Esophagus mucosa (tissue), 1 donor: ENCODE measurements around the gene TMED8. TPM values are rescaled to one million over a fixed set of nuclear protein-coding genes. Genes with fewer than 3 reads are reported as not detected.
"Not testable (repeated sequence)": the region's sequence is repeated elsewhere in the genome, so short reads cannot be mapped to it uniquely, and the experiment has no call there.

Experiments used
- ATAC-seq: fragments of 200-7000 bp; cut with Tn5 transposase; one replicate; pipeline ENCODE4 v1.9.1; 2020
- total RNA-seq: library from RNA; stranded (reverse); gene quantifications from one replicate; pipeline ENCODE4 v1.2.4, GENCODE V29; 2023
- donor health status: DM: yes; HTN: yes; CAD: no.

TMED8 gene
- total RNA-seq, 1 donor from 2014 or later = 4.6 TPM

DNA sequence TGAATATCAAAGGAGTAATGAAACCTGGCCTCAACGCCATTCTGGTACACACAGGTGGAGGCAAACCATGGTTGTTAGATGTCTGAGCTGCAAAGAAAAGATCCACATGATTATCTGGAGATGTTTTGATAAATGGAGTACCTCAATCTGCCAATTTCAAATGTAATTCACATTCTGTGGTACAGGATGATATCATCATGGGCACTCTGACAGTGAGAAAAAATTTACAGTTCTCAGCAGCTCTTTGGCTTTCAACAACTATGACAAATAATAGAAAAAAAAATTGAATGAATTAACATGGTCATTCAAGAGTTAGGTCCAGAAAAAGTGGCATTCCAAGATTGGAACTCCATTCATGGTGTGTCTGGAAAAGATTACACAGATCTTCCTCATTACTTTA lies 17.3 kb downstream of the TMED8 start:
- no peak for ATAC-seq

DNA sequence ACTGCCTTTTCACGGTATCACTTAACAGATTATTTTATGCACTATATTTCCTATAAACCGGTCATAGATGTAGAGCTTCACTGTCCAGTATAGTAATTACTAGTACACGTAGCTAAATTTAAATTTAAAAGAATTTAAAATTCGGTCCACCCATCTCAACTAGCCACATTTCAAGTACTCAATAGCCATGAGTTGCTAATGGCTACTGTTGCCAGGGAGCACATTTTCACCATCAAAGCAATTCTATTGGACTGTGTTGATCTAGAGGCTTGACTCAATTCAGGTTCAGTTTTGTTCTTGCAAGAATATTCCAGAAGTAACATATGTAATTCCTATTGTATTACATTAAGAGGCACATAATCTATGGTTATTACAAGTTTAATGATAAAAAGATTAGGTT lies 20.0 kb downstream of the TMED8 start:
- ATAC-seq = no peak

DNA sequence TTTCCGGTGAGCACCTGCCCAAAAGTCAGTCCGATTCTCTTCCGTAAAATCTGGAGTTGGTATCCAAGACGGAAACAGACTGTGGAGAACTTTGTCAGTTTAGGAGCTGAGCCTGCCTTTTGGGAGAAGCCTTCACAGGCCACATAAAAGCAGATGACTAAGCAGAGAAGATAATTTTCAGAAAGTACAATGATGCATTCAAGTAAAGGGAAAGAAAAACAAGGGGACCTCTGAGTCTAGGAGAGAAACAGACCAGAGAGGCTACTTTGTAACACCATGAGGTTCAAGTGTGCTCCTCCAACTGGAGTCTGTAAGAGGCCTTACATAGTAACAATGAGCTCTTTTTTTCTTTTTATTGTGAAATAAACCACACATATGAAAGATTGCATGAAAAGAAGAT lies 21.1 kb downstream of the TMED8 start:
- ATAC-seq = no peak

DNA sequence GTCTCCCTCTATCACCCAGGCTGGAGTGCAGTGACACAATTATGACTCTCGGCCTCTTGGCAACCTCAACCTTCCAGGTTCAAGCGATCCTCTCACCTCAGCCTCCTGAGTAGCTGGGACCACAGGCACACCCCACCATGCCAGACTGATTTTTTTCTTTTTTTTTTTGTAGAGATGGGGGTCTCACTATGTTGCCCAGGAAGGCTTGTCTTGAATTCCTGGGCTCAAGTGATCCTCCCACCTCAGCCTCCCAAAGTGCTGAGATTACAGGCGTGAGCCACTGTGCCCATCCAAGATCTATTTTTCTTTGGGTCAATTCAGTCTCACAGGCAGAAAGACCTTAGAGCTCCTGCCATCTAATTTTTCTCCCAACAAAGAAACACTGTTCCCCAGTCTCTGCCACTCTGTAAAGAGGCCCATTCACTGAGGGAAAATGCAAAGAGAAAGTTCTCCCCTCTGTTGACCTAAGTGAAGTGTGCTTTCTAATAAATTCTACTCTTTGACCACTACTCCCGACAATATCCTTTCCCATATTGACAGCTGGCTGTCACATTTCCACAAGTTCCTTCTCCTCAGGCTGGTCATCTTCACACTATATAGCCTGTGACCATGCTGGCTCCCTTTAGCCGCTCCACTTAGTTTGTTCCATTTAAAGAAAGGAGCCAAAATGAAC lies 23.3 kb downstream of the TMED8 start:
- ATAC-seq = no peak

DNA sequence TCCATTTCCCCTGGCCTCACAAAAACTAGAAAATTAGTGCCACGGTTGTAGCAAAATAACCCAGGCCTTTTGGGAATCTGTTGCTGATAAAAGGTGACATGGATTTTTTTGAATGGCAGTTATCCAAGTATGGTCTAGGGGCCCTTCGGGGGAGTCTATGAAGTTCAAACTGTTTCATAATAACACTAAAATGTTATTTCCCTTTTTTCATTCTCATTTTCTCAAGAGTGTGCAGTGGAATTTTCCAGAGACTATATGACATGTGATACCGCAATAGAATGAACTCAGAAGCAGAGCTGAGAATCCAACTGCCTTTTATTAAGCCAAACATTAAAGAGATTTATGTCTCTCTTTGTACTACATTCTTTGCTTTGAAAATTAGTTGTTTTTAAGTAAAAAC lies 29.1 kb downstream of the TMED8 start:
- no peak for ATAC-seq

DNA sequence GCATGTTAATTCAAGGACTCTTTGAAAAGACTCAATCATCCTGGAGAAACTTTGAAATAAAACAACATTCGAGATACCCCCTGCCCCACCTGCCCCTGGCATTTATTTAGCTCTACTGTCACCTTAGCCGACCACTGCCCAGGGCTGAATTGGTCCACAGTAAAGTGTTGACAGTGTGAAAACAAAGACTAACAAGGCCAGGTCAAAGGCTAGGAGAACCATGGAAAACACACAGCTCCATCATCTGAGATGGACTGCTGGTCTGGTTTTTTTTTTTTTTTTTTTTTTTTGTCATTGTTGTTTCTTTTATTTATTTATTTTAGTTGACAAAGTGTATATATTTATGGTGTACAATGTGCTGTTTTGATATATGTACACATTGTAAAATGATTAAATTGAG lies 30.4 kb downstream of the TMED8 start:
- no peak for ATAC-seq

DNA sequence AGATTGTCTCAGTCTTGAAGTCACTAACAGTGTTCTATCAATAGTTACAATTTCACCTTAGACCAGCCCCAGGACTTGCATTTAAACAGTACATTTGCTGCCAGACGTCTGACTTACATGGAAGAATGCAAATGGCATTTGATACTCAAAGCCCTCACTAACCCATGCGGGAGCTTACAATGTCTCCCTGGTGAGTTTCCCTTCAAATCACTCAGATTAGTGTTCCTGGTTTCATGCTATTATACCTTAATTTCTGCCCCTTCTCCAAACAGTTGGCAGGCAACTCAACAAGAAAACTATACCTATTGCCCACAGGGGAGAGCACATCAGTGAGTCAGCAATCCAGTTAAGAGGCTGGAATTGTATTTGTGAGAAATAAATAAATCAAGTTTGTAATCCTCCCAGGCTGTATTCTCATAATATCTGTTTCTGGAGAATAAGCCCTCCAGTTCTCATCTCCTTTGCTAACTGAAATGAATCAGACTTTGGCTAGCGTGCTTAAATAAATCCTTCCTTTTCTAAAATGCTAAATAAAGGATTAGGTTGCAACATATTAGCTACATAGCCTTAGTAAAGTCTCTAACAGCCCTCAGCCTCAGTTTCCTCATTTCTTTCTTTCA lies 32.4 kb downstream of the TMED8 start:
- ATAC-seq = peak; percentile 56

DNA sequence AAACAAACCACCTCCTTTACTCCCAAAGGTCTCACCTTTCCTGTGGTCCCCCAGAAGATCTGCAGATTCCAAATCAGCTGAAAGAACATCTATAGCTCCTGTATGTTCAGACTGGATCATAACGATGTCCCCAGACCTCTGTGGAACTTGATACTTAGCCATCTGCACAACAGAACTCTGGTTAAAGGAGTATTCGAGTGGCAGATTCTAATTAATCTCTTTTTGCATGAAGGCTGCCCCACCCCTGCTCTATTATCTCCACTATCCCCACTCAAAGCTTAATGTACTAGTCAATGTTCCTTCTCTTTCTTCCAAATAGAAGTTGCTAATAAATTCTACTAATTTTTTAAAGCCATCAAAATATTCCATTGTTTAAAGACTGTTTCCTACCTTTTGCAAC lies 33.2 kb downstream of the TMED8 start:
- no peak for ATAC-seq

DNA sequence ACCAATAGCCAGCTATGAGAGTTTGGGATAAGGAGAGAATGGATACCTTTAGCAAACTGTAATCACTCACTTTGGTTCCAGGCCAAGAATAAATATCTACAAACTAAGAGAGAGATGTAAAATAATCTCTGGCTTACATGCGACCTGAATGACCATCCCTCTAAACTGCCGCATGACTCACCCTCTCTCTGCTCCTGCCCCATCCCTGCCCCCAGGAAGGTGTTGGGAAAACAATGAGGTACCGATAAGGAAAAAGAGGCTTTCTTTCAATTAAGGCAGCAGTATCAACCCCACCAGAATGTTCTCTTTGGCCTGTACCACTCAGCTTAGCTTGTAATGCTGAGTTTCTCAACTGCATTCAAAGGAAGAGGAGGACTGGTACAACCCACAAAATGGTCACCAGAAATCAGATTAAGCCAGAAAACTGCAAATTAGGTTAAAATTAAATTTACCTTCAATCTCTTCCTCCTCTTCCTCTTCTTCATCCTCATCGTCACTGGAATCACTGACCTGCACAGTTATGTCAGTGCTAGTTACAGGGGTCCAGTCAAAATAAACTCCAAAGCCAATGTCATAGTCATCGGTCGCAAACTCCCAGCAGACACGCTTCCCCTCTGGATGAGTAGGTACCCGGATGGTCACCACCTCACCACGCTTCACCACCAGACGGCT lies 34.0 kb downstream of the TMED8 start:
- ATAC-seq = no peak

DNA sequence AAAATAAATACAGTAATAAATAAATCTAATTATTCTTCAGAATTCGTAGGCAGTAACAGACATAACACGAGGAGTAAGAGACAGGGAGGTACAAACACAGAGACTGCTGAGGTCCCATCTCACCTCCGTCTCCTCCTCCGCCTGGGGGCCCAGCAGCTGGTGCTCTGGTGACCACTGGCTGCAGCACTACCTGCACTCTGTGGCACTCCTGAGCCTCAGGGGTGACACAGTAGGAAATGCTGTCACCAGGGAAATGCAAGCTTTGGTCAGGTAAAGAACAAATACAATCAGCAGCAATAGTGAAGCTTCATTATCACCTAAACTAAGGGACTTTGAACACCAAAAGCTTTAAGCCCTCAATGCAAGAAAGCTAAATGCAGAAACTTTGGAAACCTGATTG lies 36.5 kb downstream of the TMED8 start:
- ATAC-seq = no peak

DNA sequence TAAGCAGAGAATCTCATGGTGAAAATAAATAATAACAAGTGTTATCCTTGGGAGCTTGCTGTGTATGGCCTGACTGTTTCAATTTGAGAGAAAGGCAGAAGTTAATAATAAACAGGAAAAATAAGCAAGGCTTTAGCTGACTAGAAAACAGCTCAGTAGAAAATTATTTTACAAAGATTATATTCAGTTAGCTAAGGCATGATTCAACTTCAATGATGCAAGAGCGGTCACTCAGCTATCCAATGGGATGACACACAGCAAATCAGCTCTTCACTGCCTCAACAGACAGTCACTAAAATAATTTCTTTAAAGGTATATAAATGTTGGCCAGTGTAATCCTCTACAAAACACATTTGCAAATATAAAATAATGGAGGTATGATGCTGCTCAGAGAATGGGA lies 37.5 kb downstream of the TMED8 start:
- ATAC-seq = no peak

DNA sequence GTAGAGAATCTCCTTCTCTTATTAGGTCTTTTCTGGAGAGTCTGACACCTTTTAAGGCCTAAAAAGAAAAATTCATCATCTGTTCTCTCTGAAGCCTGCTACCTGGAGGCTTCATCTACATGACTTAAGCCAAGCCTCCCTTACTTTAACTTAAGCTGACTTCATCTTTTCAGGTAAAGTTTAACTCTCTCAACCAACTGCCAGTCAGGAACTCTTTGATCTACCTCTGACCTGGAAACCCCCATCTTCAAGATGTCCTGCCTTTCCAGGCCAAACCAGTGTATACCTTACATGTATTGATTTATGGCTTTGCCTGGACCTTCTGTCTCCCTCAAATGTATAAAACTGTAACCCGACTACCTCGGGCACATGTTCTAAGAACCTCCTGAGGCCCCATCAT lies 38.6 kb downstream of the TMED8 start:
- ATAC-seq = no peak

DNA sequence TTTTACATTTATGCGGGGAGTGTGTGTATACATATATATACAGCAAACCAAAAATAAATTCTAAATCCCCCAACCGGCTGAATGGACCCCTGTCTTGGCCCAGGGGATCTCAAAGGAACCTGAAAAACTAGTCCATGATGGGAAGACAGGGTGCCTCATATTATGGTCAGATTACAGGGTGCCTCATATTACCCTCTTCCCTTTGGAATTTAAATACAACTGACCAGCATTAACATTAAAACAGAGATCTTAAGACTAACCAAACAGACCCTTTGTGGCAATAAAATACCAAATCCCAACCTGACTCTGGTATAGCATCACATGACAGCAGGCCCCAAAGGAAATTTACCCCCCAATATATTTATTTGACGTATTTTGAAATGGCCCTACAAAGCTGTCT lies 39.0 kb downstream of the TMED8 start:
- no peak for ATAC-seq

DNA sequence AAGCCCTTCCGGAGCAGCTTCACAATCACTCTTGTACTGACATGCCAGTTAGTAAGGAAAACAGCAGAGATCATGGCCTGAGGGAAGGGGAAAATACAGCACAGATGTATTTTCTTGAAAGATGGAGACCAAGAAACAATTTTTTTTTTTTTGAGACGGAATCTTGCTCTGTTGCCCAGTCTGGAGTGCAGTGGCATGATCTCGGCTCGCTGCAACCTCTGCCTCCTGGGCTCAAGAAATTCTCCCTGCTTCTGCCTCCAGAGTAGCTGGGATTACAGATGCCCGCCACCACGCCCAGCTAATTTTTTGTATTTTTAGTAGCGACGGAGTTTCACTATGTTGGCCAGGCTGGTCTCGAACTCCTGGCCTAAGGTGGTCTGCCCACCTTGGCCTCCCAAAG lies 39.6 kb downstream of the TMED8 start:
- not testable (repeated sequence) for ATAC-seq

DNA sequence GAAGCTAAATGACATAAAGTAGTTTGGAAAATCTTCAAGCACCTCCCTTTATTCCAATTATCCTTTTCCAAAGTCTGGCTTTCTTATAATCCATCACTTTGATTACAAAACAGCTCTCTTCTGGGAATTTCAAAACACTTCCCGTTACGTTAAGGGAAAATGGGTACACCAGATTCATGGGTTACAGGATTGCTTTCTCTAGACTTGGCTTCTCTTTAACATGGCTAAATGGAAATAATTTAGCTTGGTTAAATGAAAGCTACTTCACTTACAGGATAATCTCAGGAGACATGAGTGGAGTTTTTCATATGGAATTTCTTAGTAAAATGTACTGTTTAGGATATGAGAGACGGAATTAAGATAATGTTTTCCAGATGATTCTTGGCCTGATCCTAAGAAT lies 41.3 kb downstream of the TMED8 start:
- ATAC-seq = no peak

DNA sequence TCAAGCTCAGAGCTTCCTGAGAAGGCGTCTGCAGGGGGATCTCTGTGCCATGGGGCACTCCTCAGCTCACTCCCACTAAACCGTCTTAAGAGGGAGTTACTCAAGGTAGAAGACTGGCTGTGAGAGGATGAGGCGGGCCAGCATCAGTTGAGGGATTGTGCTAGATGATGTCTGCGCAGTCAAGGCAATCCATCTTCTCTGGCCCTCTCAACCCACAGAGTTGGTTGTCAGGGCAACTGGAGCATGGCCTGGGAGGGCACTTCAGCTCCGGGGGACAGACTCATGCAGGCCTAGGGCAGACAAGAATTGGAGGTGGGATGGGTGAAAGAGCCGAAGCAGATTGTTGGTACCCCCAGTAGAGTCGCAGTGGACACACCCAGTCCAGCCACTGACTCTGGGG lies 47.0 kb downstream of the TMED8 start:
- ATAC-seq = no peak

DNA sequence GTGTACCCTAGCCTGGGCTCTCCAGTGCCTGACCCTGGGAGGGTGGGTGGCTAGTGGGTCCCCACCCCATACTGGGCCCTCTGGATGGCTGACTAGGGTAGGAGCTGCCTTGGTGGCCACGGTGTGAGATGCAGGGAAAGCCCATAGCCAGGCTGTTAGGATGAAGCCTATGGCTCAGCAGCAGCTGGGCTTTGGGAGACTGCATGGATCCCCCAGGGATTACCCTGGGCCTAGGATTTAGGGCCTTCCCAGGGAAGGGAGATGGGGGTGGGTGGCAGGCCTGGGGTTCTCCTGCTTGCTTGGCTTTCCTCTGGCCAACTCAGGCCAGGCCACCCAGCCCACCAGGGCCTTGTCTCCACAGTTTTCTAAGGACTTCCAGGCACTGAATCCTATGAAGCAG lies 49.8 kb downstream of the TMED8 start:
- no peak for ATAC-seq

DNA sequence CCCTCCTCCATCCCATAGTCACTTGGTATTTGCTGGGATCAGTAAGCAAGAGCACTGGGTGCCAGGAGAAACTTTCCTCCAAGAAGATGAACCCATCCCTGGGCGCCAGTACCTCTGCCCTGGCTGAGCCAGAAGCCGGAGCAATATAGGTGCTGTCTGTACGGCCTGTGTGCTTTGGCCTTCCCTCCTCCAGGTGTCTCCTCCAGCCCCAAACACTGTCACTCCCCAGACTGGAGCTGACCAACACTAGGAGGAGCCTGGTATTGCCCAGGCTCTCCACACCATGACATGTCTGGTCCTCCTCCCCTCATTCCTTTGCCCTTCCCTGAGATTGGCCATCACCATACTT lies 51.2 kb downstream of the TMED8 start:
- no peak for ATAC-seq

DNA sequence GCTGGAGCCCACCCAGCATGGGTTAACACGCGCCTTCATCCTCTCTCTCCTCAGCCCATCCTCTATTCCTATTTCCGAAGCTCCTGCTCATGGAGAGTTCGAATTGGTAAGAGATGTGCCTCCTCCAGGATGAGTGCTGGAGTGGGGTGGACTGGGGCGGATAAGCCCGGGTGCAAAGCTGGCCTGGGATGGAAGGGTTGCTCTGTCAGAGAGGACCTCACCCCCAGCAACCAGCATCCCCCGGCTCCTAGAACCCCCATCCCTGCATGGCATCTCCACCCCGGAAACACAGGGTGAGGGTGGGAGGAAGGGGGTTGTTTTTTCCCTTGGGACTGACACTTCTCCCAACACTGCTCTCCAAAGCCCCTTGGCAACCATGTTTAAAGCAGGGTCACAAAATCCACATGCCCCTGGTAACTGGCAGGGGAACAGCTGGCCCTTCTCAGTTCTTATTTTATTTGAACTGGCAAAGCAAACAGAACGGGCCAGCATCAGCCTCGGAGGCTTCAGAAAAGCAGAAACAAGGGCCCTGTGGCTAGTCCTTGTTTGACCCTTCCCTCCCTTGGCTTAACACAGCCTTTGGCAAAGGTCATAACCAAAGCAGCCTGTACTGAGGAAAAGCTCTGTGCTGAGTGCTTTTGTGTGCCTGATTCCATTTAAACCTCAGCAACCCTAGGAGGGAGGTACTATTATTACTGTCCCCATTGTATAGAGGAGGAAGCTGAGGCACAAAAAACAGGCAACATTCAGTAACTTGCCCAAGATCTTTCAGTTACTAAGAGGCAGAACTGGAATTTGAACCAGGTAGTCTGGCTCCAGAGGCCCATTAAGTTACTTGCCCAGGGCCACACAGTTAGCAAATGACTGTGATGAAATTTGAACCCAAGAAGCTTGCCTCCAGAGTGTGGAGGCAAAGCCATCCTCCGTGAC lies 51.8 kb downstream of the TMED8 start:
- no peak for ATAC-seq

DNA sequence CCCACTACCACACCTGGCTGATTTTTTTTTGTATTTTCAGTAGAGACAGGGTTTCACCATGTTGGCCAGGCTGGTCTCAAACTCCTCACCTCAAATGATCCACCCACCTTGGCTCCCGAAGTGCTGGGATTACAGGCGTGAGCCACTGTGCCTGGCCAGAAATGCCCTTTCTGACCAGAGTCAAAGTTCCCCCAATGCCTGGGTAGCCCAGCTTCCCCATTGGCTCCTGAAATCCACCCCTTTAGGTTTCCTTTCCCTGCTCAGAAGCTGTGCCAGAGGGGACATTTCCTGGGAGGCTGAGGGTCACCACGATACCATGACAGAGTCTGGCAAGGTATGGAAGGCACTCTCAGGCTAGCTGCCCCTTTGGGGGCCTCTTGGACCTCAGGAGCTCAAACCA lies 52.6 kb downstream of the TMED8 start:
- ATAC-seq = no peak

DNA sequence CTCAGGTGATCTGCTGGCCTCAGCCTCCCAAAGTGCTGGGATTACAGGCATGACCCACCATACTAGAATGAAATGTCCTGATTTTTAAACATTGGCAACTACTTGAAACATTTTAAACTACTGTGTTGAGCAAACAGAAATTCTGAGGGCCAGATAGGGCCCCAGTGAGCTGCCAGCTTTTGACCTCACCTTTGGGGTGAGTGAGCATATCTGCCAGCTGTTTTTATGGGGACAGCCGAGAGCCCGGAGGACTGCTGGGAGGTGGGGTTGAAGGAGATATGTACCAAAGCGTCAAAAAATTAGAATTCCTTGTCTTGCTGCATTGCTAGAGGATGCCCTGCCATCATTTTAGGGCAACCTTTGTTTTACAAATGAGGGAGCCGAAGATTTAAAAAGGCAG lies 53.3 kb downstream of the TMED8 start:
- no peak for ATAC-seq

DNA sequence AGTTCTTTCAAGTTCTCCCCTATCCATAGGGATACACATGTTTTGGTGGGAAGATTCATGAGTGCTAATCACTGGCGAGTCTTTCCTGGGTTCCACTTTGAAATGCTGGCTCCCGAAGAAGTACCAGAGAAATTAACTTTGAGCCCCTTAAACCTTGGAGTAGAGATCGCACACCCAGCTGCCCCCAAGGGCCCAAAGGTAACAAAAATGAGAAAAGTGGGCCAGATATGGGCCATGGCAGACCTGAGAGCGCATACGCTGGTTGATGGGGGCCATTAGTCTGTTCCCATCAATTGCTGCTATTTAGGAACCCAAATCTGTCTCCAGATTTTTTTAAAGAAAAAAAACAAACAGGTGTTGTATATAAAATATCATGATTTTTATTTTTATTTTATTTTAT lies 53.9 kb downstream of the TMED8 start:
- ATAC-seq = no peak

DNA sequence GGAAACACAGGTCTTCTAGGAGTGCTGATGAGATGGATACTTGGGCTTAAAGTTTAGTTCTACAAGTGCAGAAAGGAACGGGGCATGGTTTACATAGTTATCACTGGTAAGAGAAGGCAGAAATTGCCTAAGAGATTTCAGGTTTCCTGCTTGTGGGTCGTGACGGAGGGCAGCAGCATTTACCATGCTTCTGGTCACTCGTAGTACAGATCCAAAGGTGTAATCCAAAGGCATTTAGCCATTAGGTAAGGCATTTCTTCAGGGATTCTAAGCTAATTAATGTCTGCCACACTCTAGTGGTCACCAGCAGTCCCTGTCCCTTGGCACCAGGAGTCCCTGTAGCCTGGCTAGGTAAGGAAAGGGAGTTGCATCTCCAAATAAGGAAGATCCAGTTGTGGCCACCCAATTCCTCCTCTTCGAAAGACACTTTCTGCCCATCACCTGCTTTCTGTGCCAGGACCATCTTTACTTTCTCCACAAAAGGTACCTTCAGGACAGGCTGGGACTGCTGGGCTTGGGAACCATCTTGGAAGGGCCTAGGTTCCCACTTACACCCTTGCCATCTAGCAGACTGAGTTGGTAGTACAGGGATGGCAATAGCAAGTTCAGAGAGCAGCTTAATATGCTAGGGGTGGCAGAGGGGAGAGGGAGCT lies 54.5 kb downstream of the TMED8 start:
- ATAC-seq = no peak
